OCI-LY7 (cell line): ENCODE results near the gene PTPRU. TPM values are rescaled to one million over a fixed set of nuclear protein-coding genes. Genes with fewer than 3 reads are reported as not detected.

Experiments
- BruUV-seq: library from RNA; stranded (reverse); fragments of 400-500 nt; replicated peaks from 2 replicates; lab custom pipeline; 2021; lab: Mats Ljungman, UMichigan
- CTCF ChIA-PET: fragments of 300-600 bp; sonication (Branson Sonifier 250); formaldehyde crosslinking; loops from one replicate; lab custom pipeline; 2022; ENCODE audit warnings: antibody characterized with exemption; ENCODE audit not compliant: unreplicated experiment; lab: Charles Lee
- POLR2A ChIA-PET: fragments of 300-600 bp; sonication (Branson Sonifier 250); formaldehyde crosslinking; loops from one replicate; lab custom pipeline; 2022; ENCODE audit warnings: antibody characterized with exemption; lab: Charles Lee
- DNase-seq: peaks from one replicate; pipeline ENCODE4 v3.0.0-alpha.2; 2015; ENCODE audit warnings: low spot score
- H2AFZ ChIP-seq: fragments of 200-600 bp; sonication (generic), shearing (Covaris generic); 2 replicates; pipeline ENCODE4 v1.6.1; 2014; ENCODE audit warnings: mild to moderate bottlenecking, antibody characterized with exemption, low read length, moderate library complexity
- H3K27ac ChIP-seq: fragments of 200-600 bp; sonication (generic); 2 replicates; pipeline ENCODE4 v1.5.1; 2014; ENCODE audit warnings: mixed run types, low read depth, mild to moderate bottlenecking, moderate library complexity, low read length, inconsistent platforms; ENCODE audit not compliant: poor library complexity, severe bottlenecking
- H3K36me3 ChIP-seq: fragments of 200-600 bp; sonication (generic); 2 replicates; pipeline ENCODE4 v1.6.1; 2014; ENCODE audit warnings: mild to moderate bottlenecking, antibody characterized with exemption, low read length, moderate library complexity, mixed read lengths; ENCODE audit not compliant: insufficient read depth
- H3K4me1 ChIP-seq: fragments of 200-600 bp; sonication (generic); 2 replicates; pipeline ENCODE4 v1.5.1; 2014; ENCODE audit warnings: mild to moderate bottlenecking, low read length; ENCODE audit not compliant: insufficient read depth, poor library complexity, severe bottlenecking
- H3K4me2 ChIP-seq: fragments of 200-600 bp; sonication (generic); 2 replicates; pipeline ENCODE4 v1.6.1; 2014; ENCODE audit warnings: mild to moderate bottlenecking, low read length
- H3K4me3 ChIP-seq: fragments of 200-600 bp; sonication (generic); 2 replicates; pipeline ENCODE4 v1.5.1; 2014; ENCODE audit warnings: mild to moderate bottlenecking, low read depth, low read length; ENCODE audit not compliant: poor library complexity, severe bottlenecking
- H3K79me2 ChIP-seq: fragments of 200-600 bp; sonication (generic); 2 replicates; pipeline ENCODE4 v1.6.1; 2016; ENCODE audit warnings: low read depth, mild to moderate bottlenecking, low read length, moderate library complexity, mixed read lengths; ENCODE audit not compliant: insufficient read depth
- H3K9me2 ChIP-seq: fragments of 200-600 bp; sonication (generic); 2 replicates; pipeline ENCODE4 v1.6.1; 2016; ENCODE audit warnings: mild to moderate bottlenecking, low read length, mixed read lengths; ENCODE audit not compliant: insufficient read depth
- H3K9me3 ChIP-seq: fragments of 200-600 bp; sonication (generic); 2 replicates; pipeline ENCODE4 v1.6.1; 2014; ENCODE audit warnings: mild to moderate bottlenecking, mixed run types, low read length, mixed read lengths
- H4K20me1 ChIP-seq: fragments of 200-600 bp; sonication (generic); 2 replicates; pipeline ENCODE4 v1.6.1; 2014; ENCODE audit warnings: mild to moderate bottlenecking, antibody characterized with exemption, low read length, moderate library complexity, mixed read lengths; ENCODE audit not compliant: insufficient read depth
- CTCF ChIP-seq: fragments of 200-600 bp; sonication (generic); conservative IDR thresholded peaks from 2 replicates; pipeline ENCODE4 v1.5.1; 2014; ENCODE audit warnings: mild to moderate bottlenecking, antibody characterized with exemption, low read length, moderate library complexity, mixed read lengths
- EZH2phosphoT487 ChIP-seq: fragments of 200-600 bp; sonication (generic); IDR thresholded peaks from 2 replicates; pipeline ENCODE4 v1.6.1; 2018; ENCODE audit warnings: low read depth, borderline replicate concordance, mild to moderate bottlenecking, mixed run types, antibody characterized with exemption, low read length, moderate library complexity, mixed read lengths
- intact Hi-C: fragments of 100-400 bp; cut with micrococcal nuclease; formaldehyde crosslinking; loops from one replicate; pipeline ENCODE4 v1.10.0; 2022; ENCODE audit not compliant: unreplicated experiment
- total RNA-seq, 2 experiments: library from RNA; depleted of rRNA in 1 of 2; stranded (reverse); fragments of >200 nt in 1 of 2; shearing (Covaris generic) in 1 of 2; gene quantifications; 2 replicates each; pipeline ENCODE4 v1.2.3, GENCODE V29; 2014 to 2022

Gene PTPRU
- total RNA-seq, 2 experiments from 2014 or later: 2.5 to 4.6 TPM

- DNase-seq: no peak
- no TSS peak for BruUV-seq
- Histone ChIP-seq H3K4me1 (no peaks in the 10 kb centered on the region), H3K79me2 (no peaks in the 10 kb centered on the region), H3K9me3 (no peaks in the 10 kb centered on the region), H3K36me3 (no peaks in the 10 kb centered on the region), H3K27ac (no peak overlapping the region), H3K4me3 (no peak overlapping the region), H4K20me1 (no peaks in the 10 kb centered on the region), H2AFZ (no peak overlapping the region), H3K9me2 (no peaks in the 10 kb centered on the region), H3K4me2 (no peak overlapping the region)
- intact Hi-C loops: no loop called here
- no peak for TF ChIP-seq EZH2phosphoT487
- TF ChIP-seq CTCF: no peak
- ChIA-PET POLR2A (no interaction called here), CTCF (no interaction called here)
Observed at GRCh38 chr1:29357452-29357851, 121.1 kb downstream of the PTPRU start.

GRCh38 chr1:29358183-29358582 is 121.9 kb downstream of the PTPRU start:
- H3K27ac ChIP-seq: no peak overlapping the region
- H3K9me3 ChIP-seq: no peaks in the 10 kb centered on the region
- DNase-seq: no peak
- H3K4me1 ChIP-seq: no peaks in the 10 kb centered on the region
- no peaks in the 10 kb centered on the region for H3K36me3 ChIP-seq
- intact Hi-C loops: no loop called here
- H3K79me2 ChIP-seq: no peaks in the 10 kb centered on the region
- no TSS peak for BruUV-seq
- H3K4me2 ChIP-seq: no peak overlapping the region
- ChIA-PET POLR2A (no interaction called here), CTCF (no interaction called here)
- no peak overlapping the region for H3K4me3 ChIP-seq
- no peak overlapping the region for H2AFZ ChIP-seq
- TF ChIP-seq CTCF (no peak), EZH2phosphoT487 (no peak)
- H4K20me1 ChIP-seq: no peaks in the 10 kb centered on the region
- no peaks in the 10 kb centered on the region for H3K9me2 ChIP-seq

- Histone ChIP-seq H3K79me2 (no peaks in the 10 kb centered on the region), H3K4me2 (no peak overlapping the region), H4K20me1 (no peaks in the 10 kb centered on the region), H3K4me3 (no peak overlapping the region), H3K9me3 (no peaks in the 10 kb centered on the region), H3K36me3 (no peaks in the 10 kb centered on the region), H2AFZ (no peak overlapping the region), H3K27ac (no peak overlapping the region), H3K4me1 (no peaks in the 10 kb centered on the region), H3K9me2 (no peaks in the 10 kb centered on the region)
- intact Hi-C loops: no loop called here
- CTCF ChIA-PET: no interaction called here
- POLR2A ChIA-PET: no interaction called here
- no TSS peak for BruUV-seq
- no peak for TF ChIP-seq CTCF
- no peak for TF ChIP-seq EZH2phosphoT487
- DNase-seq: no peak
Observed at GRCh38 chr1:29360768-29361167, 124.4 kb downstream of the PTPRU start.
